KOPT-K1 (cell line): ENCODE results near the gene ZFC3H1.

Source experiments
- H3K27ac ChIP-seq: fragments of 200-600 bp; sonication (generic); 2 replicates; pipeline ENCODE4 v1.5.1; 2016; ENCODE audit warnings: antibody characterized with exemption, mild to moderate bottlenecking, low read depth, low read length; ENCODE audit not compliant: poor library complexity, severe bottlenecking
- H3K36me3 ChIP-seq: fragments of 200-600 bp; sonication (generic); 2 replicates; pipeline ENCODE4 v1.5.1; 2017; ENCODE audit warnings: antibody characterized with exemption, mild to moderate bottlenecking, low read length, moderate library complexity; ENCODE audit not compliant: insufficient read depth
- H3K9me3 ChIP-seq: fragments of 200-600 bp; sonication (generic); 2 replicates; pipeline ENCODE4 v1.5.1; 2017; ENCODE audit warnings: antibody characterized with exemption, low read length, mild to moderate bottlenecking; ENCODE audit not compliant: insufficient read depth, poor library complexity, severe bottlenecking

The ZFC3H1 gene

DNA sequence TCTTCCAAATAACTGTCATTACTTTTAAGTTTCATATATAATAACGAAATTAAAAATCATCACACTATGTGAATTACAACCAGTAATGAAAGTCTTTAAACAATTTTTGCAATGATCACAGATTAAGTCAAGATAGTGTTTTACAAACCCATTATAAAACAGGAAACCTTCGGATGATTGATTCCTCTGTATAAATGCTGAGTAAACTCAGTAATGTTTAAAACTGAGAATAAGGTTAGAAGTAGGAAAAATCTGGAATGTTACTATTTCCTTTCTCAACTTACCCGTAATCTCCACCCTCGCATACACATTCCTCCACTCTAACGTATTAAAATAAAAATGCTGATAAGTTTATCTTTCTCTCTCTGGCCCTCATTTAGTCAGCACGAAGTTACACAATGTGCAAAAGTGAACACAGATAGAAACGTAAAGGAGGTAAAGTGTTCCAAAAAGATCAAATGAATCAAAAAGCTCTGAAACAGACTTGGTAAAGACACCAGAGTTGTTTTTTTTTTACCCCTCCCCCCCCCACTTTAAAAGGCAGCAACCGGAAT is 1.6 kb downstream of the ZFC3H1 start:
- H3K36me3 ChIP-seq, result peaks cover 35% of the 10 kb centered on the region
- H3K27ac ChIP-seq, result peak overlapping the region; percentile 78
- no peaks in the 10 kb centered on the region for H3K9me3 ChIP-seq

- Histone ChIP-seq H3K36me3 (peaks cover 86% of the 10 kb centered on the region), H3K9me3 (peaks cover 18% of the 10 kb centered on the region), H3K27ac (no peak overlapping the region)
Observed at GRCh38 chr12:71656740-71657139, 6.9 kb downstream of the ZFC3H1 start.

DNA sequence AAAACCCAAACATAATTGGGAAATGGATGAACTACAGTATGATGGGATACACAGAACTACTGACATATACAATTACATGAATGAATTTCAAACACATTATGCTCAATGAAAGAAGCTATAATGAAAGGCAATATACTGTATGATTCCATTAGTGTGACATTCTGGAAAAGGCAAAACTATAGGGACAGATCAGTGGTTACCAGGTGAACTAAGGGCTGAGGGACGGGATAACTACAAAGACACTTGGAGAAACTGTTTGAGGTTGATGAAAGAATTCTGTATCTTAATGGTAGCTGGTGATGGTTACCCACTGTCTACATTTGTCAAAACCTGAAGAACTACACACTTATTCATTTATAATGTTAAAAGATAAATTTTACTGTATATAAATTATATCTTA is 7.7 kb downstream of the ZFC3H1 start:
- peaks cover 95% of the 10 kb centered on the region for H3K36me3 ChIP-seq
- H3K27ac ChIP-seq, result no peak overlapping the region
- H3K9me3 ChIP-seq, result peaks cover 18% of the 10 kb centered on the region

DNA sequence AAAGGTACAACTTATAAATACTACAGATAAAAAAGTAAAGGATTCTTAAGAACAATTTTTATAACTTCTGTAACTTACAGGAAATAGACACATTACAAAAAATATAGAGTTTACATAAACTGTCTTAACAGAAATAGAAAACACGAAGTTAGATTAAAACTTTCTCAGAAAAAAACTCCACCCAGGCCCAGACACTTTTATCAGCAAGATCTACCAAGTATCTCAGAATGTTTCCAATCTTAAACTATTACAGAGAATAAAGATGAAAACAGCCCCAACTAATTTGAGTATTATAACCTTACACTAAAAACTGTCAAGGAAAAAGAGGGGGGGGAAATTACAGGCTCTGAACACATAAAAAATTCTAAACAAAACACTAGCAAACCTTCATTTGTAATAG is 8.2 kb downstream of the ZFC3H1 start:
- H3K36me3 ChIP-seq, result peaks cover 97% of the 10 kb centered on the region
- H3K9me3 ChIP-seq, result peaks cover 18% of the 10 kb centered on the region
- H3K27ac ChIP-seq, result no peak overlapping the region

GRCh38 chr12:71654200-71654599 is 9.4 kb downstream of the ZFC3H1 start:
- peaks cover 97% of the 10 kb centered on the region for H3K36me3 ChIP-seq
- peaks cover 18% of the 10 kb centered on the region for H3K9me3 ChIP-seq
- H3K27ac ChIP-seq, result no peak overlapping the region

- H3K36me3 ChIP-seq, result peaks cover 97% of the 10 kb centered on the region
- H3K27ac ChIP-seq, result no peak overlapping the region
- H3K9me3 ChIP-seq, result peaks cover 18% of the 10 kb centered on the region
Observed at GRCh38 chr12:71653137-71653536, 10.5 kb downstream of the ZFC3H1 start.

DNA sequence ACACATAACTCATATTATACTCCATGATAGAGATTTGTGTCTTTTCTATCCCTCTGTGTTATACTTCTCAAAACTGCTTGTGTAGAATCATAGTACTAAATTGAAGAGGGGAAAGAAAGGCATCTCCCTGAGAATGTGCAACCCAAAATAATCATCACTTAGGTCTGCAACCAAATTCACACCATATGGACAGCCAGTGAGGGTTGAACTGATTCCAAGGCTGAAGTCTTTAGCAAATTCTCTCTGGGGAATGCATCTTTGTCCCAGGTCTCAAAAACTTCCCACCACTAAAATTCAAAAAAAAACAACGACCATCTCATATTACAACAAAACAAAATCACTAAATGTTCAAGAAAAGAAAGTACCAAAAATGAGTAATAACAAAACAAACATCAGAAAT is 11.0 kb downstream of the ZFC3H1 start:
- H3K9me3 ChIP-seq, result peaks cover 18% of the 10 kb centered on the region
- H3K36me3 ChIP-seq, result peaks cover 97% of the 10 kb centered on the region
- no peak overlapping the region for H3K27ac ChIP-seq

GRCh38 chr12:71649401-71649800 is 14.2 kb downstream of the ZFC3H1 start:
- Histone ChIP-seq H3K9me3 (peaks cover 14% of the 10 kb centered on the region), H3K27ac (no peak overlapping the region), H3K36me3 (peaks cover 99% of the 10 kb centered on the region)

DNA sequence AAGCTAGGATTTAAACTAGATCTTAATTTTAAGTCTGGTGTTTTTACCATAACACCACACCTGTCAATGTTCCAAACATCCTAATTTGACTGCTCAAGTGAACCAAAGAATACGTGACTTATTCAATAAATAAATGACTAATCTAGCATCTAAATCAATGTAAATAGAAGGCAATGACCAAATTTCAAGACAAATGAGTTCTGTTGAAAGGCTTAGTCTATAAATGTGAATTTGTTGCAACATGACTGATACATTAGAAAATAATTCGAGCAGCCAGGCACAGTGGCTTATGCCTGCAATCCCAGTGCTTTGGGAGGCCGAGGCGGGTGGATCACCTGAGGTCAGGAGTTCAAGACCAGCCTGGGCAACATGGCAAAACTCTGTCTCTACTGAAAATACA is 15.1 kb downstream of the ZFC3H1 start:
- peaks cover 99% of the 10 kb centered on the region for H3K36me3 ChIP-seq
- H3K27ac ChIP-seq, result no peak overlapping the region

GRCh38 chr12:71646512-71646911 is 17.1 kb downstream of the ZFC3H1 start:
- Histone ChIP-seq H3K36me3 (peaks cover 99% of the 10 kb centered on the region), H3K9me3 (no peaks in the 10 kb centered on the region), H3K27ac (no peak overlapping the region)

More for the DNA sequence above, 15.1 kb downstream of the ZFC3H1 start:
- peaks cover 6% of the 10 kb centered on the region for H3K9me3 ChIP-seq

GRCh38 chr12:71645268-71645667 is 18.4 kb downstream of the ZFC3H1 start:
- no peaks in the 10 kb centered on the region for H3K9me3 ChIP-seq
- H3K27ac ChIP-seq, result no peak overlapping the region
- peaks cover 99% of the 10 kb centered on the region for H3K36me3 ChIP-seq

- H3K36me3 ChIP-seq, result peaks cover 100% of the 10 kb centered on the region
- no peak overlapping the region for H3K27ac ChIP-seq
- no peaks in the 10 kb centered on the region for H3K9me3 ChIP-seq
Observed at GRCh38 chr12:71642264-71642663, 21.4 kb downstream of the ZFC3H1 start.

- Histone ChIP-seq H3K36me3 (peaks cover 99% of the 10 kb centered on the region), H3K27ac (no peak overlapping the region), H3K9me3 (no peaks in the 10 kb centered on the region)
Observed at GRCh38 chr12:71641390-71641789, 22.3 kb downstream of the ZFC3H1 start.

DNA sequence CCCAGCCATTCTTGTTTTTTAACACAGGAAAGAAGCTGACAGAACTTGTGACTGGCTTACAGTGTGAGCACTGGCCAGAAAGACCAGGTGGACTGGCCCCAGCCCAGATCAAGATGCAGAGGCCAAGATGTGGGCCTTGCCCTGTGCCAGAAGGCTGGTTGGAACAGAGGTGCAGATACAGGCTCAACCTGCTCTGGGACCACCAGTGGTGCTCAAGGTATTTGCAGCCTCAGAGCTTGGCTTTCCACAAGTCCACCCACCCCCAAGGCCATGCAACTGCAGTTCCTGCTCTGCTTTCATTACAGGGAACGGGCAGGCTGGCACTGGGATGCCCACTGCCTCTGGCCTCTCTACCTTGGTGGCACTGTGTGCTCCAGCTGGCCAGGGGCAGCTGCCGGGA is 23.3 kb downstream of the ZFC3H1 start:
- no peak overlapping the region for H3K27ac ChIP-seq
- no peaks in the 10 kb centered on the region for H3K9me3 ChIP-seq
- H3K36me3 ChIP-seq, result peaks cover 99% of the 10 kb centered on the region

GRCh38 chr12:71639341-71639760 is 24.3 kb downstream of the ZFC3H1 start:
- H3K36me3 ChIP-seq, result peaks cover 99% of the 10 kb centered on the region
- no peak overlapping the region for H3K27ac ChIP-seq
- no peaks in the 10 kb centered on the region for H3K9me3 ChIP-seq

DNA sequence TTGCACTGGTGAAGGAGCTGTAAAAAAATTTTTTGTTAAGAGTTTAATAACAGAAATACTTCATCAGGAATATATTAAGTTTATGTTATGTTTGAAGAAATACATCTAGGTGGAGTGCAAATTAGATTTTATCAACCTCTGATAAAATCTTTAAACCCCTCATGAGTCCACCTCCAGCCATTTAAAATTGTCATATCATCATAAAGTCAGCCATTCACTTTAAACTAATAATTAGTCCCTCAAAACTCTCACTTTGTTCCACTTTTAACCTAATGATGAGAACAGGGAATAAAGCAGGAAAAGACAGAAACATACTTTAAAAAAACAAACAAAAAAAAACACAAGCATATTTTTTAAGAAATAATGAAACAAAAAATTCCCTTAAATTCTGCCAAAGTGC is 25.1 kb downstream of the ZFC3H1 start:
- no peak overlapping the region for H3K27ac ChIP-seq
- H3K9me3 ChIP-seq, result no peaks in the 10 kb centered on the region
- H3K36me3 ChIP-seq, result peaks cover 99% of the 10 kb centered on the region
